ENCODE data around the gene PNPLA3.

DNA sequence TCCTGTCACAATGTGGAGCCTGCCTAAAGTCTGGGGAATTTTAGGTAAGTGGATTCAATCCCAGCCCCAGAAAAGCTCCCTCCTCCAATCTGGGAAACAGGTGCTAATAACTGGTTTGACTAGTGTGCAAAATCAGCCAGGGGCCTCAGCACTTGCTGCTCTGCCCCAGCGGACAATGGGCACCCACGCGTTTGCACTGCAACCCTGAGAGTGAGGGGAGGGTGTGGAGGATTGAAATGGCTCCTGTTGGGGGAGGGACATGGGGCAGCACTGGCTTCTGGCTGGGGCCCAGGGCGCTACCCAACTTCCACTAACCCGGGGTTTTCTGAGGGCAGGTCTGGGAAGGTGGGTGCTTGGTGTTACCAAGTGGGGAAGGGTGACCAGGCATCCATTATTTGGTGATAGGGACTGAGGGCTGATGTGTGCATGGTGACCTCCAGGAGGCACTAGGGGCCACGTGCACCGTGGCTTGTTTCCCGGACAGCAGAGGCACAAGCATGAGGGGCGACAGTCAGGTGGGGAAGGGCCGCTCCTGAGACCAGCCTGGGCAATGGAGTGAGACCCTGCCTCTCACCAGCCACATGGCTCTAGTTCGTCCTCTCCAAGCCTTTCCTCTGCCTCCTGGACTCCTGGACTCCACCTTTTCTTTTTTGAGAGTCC is 27.5 kb upstream of the PNPLA3 start:
- TF ChIP-seq, protein P1, sequence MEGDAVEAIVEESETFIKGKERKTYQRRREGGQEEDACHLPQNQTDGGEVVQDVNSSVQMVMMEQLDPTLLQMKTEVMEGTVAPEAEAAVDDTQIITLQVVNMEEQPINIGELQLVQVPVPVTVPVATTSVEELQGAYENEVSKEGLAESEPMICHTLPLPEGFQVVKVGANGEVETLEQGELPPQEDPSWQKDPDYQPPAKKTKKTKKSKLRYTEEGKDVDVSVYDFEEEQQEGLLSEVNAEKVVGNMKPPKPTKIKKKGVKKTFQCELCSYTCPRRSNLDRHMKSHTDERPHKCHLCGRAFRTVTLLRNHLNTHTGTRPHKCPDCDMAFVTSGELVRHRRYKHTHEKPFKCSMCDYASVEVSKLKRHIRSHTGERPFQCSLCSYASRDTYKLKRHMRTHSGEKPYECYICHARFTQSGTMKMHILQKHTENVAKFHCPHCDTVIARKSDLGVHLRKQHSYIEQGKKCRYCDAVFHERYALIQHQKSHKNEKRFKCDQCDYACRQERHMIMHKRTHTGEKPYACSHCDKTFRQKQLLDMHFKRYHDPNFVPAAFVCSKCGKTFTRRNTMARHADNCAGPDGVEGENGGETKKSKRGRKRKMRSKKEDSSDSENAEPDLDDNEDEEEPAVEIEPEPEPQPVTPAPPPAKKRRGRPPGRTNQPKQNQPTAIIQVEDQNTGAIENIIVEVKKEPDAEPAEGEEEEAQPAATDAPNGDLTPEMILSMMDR (conservative IDR thresholded peaks at IDR 0.05; ENCODE audit: low read depth, low read length), result no peak
- TF ChIP-seq POLR2A (IDR thresholded peaks at IDR 0.05; ENCODE audit: low read depth, low read length) (no peak), RAD21 (IDR thresholded peaks at IDR 0.05; ENCODE audit: low read length) (no peak), RFX5 (IDR thresholded peaks at IDR 0.05; ENCODE audit: low read depth, low read length) (no peak), SMC3 (IDR thresholded peaks at IDR 0.05; ENCODE audit: low read depth, low read length) (no peak), CEBPB (IDR thresholded peaks at IDR 0.05; ENCODE audit: low read depth, low read length) (no peak)
